DOHH2 (cell line): ENCODE measurements around the gene PLCD4.

Experiments
- EZH2phosphoT487 ChIP-seq: fragments of 200-600 bp; sonication (generic); IDR thresholded peaks from 2 replicates; pipeline ENCODE4 v1.6.1; 2017; ENCODE audit warnings: borderline replicate concordance, mild to moderate bottlenecking, antibody characterized with exemption, low read length, moderate library complexity, mixed read lengths
- TF ChIP-seq, protein P1 (sequence below): fragments of 200-600 bp; sonication (generic); IDR thresholded peaks from one replicate; pipeline ENCODE4 v1.5.1; 2014; ENCODE audit warnings: antibody characterized with exemption, mild to moderate bottlenecking, low read depth, low read length; ENCODE audit not compliant: poor library complexity, severe bottlenecking

DNA sequence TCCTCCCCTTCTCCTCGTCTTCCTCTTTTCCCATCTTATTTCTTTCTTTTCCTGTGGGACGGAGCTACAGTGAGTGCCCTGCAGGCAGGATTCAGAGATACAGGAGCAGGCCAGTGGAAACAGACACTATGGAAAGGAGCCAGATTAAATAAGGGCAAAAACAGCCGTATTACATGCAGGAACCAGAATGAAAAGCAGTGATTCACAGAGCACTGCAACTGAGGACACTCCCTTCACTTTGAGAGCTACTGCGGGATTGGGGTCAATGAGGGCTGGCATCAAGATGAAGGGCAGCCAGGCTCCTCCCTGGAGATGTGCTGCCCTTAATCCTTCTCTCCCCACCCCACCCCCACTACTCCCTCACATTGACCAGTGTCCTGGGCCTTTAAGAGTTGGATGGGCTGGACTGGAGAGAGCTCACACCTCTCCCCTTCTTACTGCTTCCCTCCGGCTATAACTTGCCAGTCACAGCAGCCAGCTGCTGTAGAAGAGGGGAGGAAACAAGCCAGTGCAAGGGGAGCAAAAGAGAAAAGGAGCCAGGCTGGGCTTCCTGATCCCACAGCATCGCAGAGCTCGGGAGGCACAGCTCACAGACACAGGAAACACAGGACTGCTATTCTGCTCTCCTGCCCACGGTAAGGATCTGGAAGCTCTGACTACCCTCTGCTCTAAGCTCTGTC, at the start of gene PLCD4:
- TF ChIP-seq, protein P1, sequence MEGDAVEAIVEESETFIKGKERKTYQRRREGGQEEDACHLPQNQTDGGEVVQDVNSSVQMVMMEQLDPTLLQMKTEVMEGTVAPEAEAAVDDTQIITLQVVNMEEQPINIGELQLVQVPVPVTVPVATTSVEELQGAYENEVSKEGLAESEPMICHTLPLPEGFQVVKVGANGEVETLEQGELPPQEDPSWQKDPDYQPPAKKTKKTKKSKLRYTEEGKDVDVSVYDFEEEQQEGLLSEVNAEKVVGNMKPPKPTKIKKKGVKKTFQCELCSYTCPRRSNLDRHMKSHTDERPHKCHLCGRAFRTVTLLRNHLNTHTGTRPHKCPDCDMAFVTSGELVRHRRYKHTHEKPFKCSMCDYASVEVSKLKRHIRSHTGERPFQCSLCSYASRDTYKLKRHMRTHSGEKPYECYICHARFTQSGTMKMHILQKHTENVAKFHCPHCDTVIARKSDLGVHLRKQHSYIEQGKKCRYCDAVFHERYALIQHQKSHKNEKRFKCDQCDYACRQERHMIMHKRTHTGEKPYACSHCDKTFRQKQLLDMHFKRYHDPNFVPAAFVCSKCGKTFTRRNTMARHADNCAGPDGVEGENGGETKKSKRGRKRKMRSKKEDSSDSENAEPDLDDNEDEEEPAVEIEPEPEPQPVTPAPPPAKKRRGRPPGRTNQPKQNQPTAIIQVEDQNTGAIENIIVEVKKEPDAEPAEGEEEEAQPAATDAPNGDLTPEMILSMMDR: no peak
- no peak for TF ChIP-seq EZH2phosphoT487
